Ishikawa (cell line): ENCODE results near the gene HNRNPH2.

Source experiments
- CEBPB ChIP-seq: IDR thresholded peaks from 2 replicates; pipeline ENCODE4 v1.6.1; 2012
- CREB1 ChIP-seq: IDR thresholded peaks from 2 replicates; pipeline ENCODE4 v1.6.1; 2012; ENCODE audit warnings: low read depth
- EGR1 ChIP-seq: IDR thresholded peaks from 2 replicates; pipeline ENCODE4 v1.6.1; 2012
- EP300 ChIP-seq: IDR thresholded peaks from 2 replicates; pipeline ENCODE4 v1.6.1; 2012; ENCODE audit warnings: borderline replicate concordance
- FOXM1 ChIP-seq: IDR thresholded peaks from 2 replicates; pipeline ENCODE4 v1.6.1; 2012; ENCODE audit warnings: low read depth, borderline replicate concordance
- NFIC ChIP-seq: IDR thresholded peaks from 2 replicates; pipeline ENCODE4 v1.6.1; 2012
- RAD21 ChIP-seq: IDR thresholded peaks from 2 replicates; pipeline ENCODE4 v1.6.1; 2012; ENCODE audit warnings: low read depth
- TAF1 ChIP-seq: IDR thresholded peaks from 2 replicates; pipeline ENCODE4 v1.6.1; 2012; ENCODE audit warnings: low read depth, mild to moderate bottlenecking
- TCF12 ChIP-seq: IDR thresholded peaks from 2 replicates; pipeline ENCODE4 v1.6.1; 2012; ENCODE audit warnings: low read depth
- TEAD4 ChIP-seq: IDR thresholded peaks from 2 replicates; pipeline ENCODE4 v1.6.1; 2012
- YY1 ChIP-seq: IDR thresholded peaks from 2 replicates; pipeline ENCODE4 v1.6.1; 2012; ENCODE audit warnings: low read depth
- ZBTB7A ChIP-seq: IDR thresholded peaks from 2 replicates; pipeline ENCODE4 v1.6.1; 2012; ENCODE audit warnings: low read depth
- TF ChIP-seq, protein P1 (sequence below): IDR thresholded peaks from 2 replicates; pipeline ENCODE4 v1.6.1; 2012
- TF ChIP-seq, protein P2 (sequence below): IDR thresholded peaks from 2 replicates; pipeline ENCODE4 v1.6.1; 2012; ENCODE audit warnings: low read depth, mild to moderate bottlenecking
- TF ChIP-seq, protein P3 (sequence below): IDR thresholded peaks from 2 replicates; pipeline ENCODE4 v1.6.1; 2012

The HNRNPH2 gene

DNA sequence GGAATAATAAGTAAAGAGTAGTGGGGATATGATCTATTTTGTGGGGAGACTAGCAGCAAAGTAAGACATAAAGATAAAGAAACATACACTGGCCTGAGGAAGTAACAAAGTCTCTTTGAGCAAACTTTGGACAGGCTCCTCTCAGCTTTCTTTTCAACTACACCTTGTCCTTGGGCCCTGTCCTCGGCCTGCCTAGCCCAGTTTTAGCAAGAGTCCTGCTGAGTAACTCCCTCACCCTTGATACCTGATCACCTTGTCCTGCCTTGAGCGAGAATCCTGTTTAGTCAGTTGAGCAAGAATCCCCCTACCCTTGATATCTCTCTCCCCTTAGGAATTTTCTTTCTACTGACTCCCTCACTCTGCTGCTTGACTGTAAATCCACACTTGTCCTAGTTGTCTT, 11.5 kb downstream of the HNRNPH2 start:
- TF ChIP-seq ZBTB7A (no peak), TEAD4 (no peak), YY1 (no peak), CEBPB (no peak), RAD21 (no peak), EP300 (no peak), NFIC (no peak), CREB1 (no peak), FOXM1 (no peak), TCF12 (no peak)
- TF ChIP-seq, protein P1, sequence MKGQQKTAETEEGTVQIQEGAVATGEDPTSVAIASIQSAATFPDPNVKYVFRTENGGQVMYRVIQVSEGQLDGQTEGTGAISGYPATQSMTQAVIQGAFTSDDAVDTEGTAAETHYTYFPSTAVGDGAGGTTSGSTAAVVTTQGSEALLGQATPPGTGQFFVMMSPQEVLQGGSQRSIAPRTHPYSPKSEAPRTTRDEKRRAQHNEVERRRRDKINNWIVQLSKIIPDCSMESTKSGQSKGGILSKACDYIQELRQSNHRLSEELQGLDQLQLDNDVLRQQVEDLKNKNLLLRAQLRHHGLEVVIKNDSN = no peak
- TF ChIP-seq, protein P2, sequence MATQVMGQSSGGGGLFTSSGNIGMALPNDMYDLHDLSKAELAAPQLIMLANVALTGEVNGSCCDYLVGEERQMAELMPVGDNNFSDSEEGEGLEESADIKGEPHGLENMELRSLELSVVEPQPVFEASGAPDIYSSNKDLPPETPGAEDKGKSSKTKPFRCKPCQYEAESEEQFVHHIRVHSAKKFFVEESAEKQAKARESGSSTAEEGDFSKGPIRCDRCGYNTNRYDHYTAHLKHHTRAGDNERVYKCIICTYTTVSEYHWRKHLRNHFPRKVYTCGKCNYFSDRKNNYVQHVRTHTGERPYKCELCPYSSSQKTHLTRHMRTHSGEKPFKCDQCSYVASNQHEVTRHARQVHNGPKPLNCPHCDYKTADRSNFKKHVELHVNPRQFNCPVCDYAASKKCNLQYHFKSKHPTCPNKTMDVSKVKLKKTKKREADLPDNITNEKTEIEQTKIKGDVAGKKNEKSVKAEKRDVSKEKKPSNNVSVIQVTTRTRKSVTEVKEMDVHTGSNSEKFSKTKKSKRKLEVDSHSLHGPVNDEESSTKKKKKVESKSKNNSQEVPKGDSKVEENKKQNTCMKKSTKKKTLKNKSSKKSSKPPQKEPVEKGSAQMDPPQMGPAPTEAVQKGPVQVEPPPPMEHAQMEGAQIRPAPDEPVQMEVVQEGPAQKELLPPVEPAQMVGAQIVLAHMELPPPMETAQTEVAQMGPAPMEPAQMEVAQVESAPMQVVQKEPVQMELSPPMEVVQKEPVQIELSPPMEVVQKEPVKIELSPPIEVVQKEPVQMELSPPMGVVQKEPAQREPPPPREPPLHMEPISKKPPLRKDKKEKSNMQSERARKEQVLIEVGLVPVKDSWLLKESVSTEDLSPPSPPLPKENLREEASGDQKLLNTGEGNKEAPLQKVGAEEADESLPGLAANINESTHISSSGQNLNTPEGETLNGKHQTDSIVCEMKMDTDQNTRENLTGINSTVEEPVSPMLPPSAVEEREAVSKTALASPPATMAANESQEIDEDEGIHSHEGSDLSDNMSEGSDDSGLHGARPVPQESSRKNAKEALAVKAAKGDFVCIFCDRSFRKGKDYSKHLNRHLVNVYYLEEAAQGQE = no peak

DNA sequence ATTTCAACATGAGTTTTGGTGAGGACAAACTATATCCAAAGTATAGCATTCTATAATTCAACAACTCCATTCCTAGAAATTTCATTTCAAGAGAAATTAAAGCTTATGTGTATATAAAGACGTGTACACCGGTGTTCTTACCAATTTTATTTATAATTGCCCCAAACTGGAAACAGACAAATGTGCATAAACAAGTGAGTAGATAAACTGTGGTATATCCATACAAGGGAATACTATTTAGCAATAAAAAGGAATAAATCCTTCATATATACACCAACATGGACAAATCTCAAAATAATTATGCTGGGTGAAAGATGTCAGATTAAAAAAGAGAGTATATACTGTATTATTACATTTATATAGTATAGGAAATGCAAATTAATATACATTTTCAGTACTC, 19.9 kb downstream of the HNRNPH2 start:
- TF ChIP-seq, protein P1 = no peak
- TF ChIP-seq TEAD4 (no peak), EP300 (no peak), CEBPB (no peak), EGR1 (no peak), TCF12 (no peak), NFIC (no peak), RAD21 (no peak), YY1 (no peak), FOXM1 (no peak)
- TF ChIP-seq, protein P3, sequence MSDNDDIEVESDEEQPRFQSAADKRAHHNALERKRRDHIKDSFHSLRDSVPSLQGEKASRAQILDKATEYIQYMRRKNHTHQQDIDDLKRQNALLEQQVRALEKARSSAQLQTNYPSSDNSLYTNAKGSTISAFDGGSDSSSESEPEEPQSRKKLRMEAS = no peak
- TF ChIP-seq, protein P2 = no peak

DNA sequence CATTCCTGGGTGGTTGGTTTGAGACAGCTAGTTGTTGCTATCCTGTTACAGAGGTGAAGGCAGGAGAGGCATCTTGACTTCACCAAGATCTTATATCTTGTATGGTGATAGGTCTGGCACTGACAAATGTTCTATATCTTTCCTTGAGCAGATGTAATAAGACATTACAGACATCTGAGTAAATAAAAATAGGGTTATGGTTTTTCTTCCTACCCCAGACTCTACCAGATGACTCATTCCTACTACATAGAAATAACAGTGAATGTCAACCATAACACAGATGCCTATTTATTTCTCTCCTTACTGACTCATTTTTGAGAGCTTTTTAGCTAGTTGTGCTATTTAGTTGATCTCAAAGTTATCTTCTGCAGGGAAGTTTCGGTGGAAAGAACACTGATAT, 21.9 kb downstream of the HNRNPH2 start:
- no peak for TF ChIP-seq ZBTB7A
- TF ChIP-seq NFIC = no peak
- no peak for TF ChIP-seq EGR1
- no peak for TF ChIP-seq EP300
- TF ChIP-seq TCF12 = no peak
- no peak for TF ChIP-seq RAD21
- TF ChIP-seq, protein P3 = no peak
- TF ChIP-seq CEBPB = no peak
- TF ChIP-seq, protein P2 = no peak
- no peak for TF ChIP-seq YY1
- no peak for TF ChIP-seq FOXM1
- no peak for TF ChIP-seq CREB1
- TF ChIP-seq TEAD4 = no peak
- TF ChIP-seq, protein P1 = no peak
- no peak for TF ChIP-seq TAF1

DNA sequence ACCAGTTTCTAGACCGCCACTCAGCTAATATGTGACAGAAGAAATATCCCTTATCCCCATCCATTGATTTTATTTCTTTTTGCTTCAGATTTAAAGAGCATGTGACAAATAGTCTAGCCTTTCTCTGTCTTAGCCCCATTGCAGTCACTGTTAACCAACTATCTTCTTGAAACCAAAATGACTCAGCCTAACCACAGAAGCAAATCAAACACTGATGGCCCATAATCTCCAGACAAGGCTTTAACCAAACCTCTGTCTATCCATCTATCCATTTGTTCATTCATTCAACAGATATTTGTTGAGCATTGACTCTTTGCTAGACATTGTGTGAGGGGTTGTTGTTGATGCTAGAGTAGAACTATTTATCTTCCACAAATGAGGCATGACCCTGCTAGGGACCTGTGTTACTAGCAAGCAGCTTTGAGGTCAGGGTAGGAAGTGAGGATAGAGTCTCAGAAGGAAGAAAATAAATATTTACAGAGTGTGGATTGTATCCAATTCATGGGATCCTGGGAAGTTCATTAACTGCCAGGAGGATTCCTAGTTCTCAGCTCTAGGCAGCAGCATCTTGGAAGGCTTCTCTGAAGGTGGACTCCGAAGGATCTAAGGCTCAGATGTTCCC, 22.5 kb downstream of the HNRNPH2 start:
- TF ChIP-seq, protein P2 = no peak
- TF ChIP-seq TEAD4 (no peak), TCF12 (no peak), NFIC (no peak), RAD21 (no peak)
- TF ChIP-seq, protein P3 = no peak
